HFFc6 (cell line): ENCODE results near the gene SLITRK3. TPM values are rescaled to one million over a fixed set of nuclear protein-coding genes. Genes with fewer than 3 reads are reported as not detected.
A peak's percentile ranks its signal among the peaks of the same experiment; 100 is the strongest.

ENCODE experiments used
- DNase-seq: peaks from one replicate; pipeline ENCODE4 v3.0.0-alpha.2; 2018
- H3K27ac Mint-ChIP-seq: 2 replicates; pipeline ENCODE4 v1.8.0; 2020; ENCODE audit warnings: mild to moderate bottlenecking, mixed read lengths
- H3K27me3 Mint-ChIP-seq: 2 replicates; pipeline ENCODE4 v1.8.0; 2021; ENCODE audit warnings: mild to moderate bottlenecking, moderate library complexity, mixed read lengths; ENCODE audit not compliant: insufficient read depth
- H3K36me3 Mint-ChIP-seq: 2 replicates; pipeline ENCODE4 v1.8.0; 2021; ENCODE audit warnings: low read depth, mixed read lengths
- H3K4me1 Mint-ChIP-seq: 2 replicates; pipeline ENCODE4 v1.8.0; 2020; ENCODE audit warnings: low read depth, mixed read lengths
- H3K4me3 Mint-ChIP-seq: 2 replicates; pipeline ENCODE4 v1.8.0; 2020; ENCODE audit warnings: mild to moderate bottlenecking, moderate library complexity, mixed read lengths
- H3K9me3 Mint-ChIP-seq: 2 replicates; pipeline ENCODE4 v1.8.0; 2020; ENCODE audit warnings: mild to moderate bottlenecking, mixed read lengths
- CTCF ChIP-seq: fragments of 200-600 bp; sonication (generic); IDR thresholded peaks from 2 replicates; pipeline ENCODE4 v1.5.0; 2021; ENCODE audit warnings: antibody characterized with exemption, mild to moderate bottlenecking
- total RNA-seq, 6 experiments: library from RNA; stranded (reverse); fragmentation: NEBNext Ultra II Directional; extraction: Animal tissue kit (Norgen Biotek cat#: 25700); gene quantifications; 2 replicates in 1 of 6; 3 replicates in 5 of 6; pipeline ENCODE4 v1.2.3, GENCODE V29; 2021

The SLITRK3 gene
- total RNA-seq, 6 experiments from 2014 or later = not detected

DNA sequence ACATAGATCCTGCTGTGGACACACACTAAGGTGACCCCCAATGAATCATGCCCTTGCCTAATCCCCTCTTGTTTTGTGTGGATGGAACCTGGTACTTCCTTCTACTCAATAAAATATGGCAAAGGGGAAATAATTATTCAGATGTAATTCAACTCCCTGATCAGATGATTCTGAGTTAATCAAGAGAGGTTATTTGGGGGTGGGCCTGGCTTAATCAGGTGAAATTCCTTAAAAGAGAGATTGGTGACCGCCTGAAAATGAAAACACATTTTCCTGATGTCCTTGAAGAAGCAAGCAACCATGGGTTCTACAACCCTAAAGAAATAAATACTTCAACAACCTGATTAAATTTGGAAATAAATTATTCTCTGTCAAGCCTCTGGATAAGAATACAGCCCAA, 8.3 kb upstream of the SLITRK3 start:
- Mint-ChIP-seq H3K4me3 (no peak overlapping the region), H3K4me1 (peaks cover 7% of the 10 kb centered on the region; the same call in 1 of the 2 replicates), H3K27me3 (no peaks in the 10 kb centered on the region), H3K36me3 (no peaks in the 10 kb centered on the region), H3K27ac (no peak overlapping the region), H3K9me3 (no peaks in the 10 kb centered on the region)
- TF ChIP-seq CTCF = no peak
- DNase-seq = no peak

- no peaks in the 10 kb centered on the region for H3K36me3 Mint-ChIP-seq
- peaks cover 7% of the 10 kb centered on the region; the same call in 1 of the 2 replicates for H3K4me1 Mint-ChIP-seq
- H3K27me3 Mint-ChIP-seq = no peaks in the 10 kb centered on the region
- no peak for DNase-seq
- H3K9me3 Mint-ChIP-seq = no peaks in the 10 kb centered on the region
- H3K27ac Mint-ChIP-seq = no peak overlapping the region
- H3K4me3 Mint-ChIP-seq = no peak overlapping the region
- TF ChIP-seq CTCF = no peak
Observed at GRCh38 chr3:165202995-165203394, 6.8 kb upstream of the SLITRK3 start.

- H3K36me3 Mint-ChIP-seq = no peaks in the 10 kb centered on the region
- H3K27ac Mint-ChIP-seq = no peak overlapping the region
- DNase-seq = no peak
- TF ChIP-seq CTCF = no peak
- peaks cover 7% of the 10 kb centered on the region for H3K4me1 Mint-ChIP-seq
- no peaks in the 10 kb centered on the region for H3K9me3 Mint-ChIP-seq
- H3K27me3 Mint-ChIP-seq = peaks cover 4% of the 10 kb centered on the region; the same call in 1 of the 2 replicates
- no peak overlapping the region for H3K4me3 Mint-ChIP-seq
Observed at GRCh38 chr3:165201964-165202363, 5.8 kb upstream of the SLITRK3 start.

DNA sequence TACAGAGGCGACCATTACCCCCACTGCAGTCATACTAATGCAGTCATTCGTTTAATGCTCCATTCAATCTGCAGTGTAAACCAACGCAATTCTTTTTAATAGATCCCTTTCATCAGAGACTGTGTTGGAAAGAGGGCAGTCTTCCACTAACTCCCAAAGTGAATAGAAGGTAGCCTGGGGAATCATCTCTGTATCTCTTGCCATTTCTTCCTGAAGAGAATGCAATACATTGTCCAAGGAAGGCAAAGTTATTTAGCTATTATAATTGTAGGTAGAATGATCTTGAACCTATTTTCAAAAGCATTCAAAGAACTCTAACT, 1.3 kb upstream of the SLITRK3 start:
- Mint-ChIP-seq H3K36me3 (no peaks in the 10 kb centered on the region), H3K9me3 (no peaks in the 10 kb centered on the region), H3K4me1 (peaks cover 19% of the 10 kb centered on the region; the same call in 1 of the 2 replicates), H3K27me3 (peaks cover 28% of the 10 kb centered on the region), H3K4me3 (no peak overlapping the region), H3K27ac (no peak overlapping the region)
- DNase-seq = no peak
- no peak for TF ChIP-seq CTCF

GRCh38 chr3:165196577-165197480, 645 bp upstream of the SLITRK3 start:
- TF ChIP-seq CTCF = no peak
- Mint-ChIP-seq H3K27me3 (peaks cover 31% of the 10 kb centered on the region), H3K4me1 (peaks cover 19% of the 10 kb centered on the region; the same call in 1 of the 2 replicates), H3K4me3 (peak overlapping the region; percentile 44; the same call in 1 of the 2 replicates), H3K36me3 (no peaks in the 10 kb centered on the region), H3K27ac (no peak overlapping the region), H3K9me3 (no peaks in the 10 kb centered on the region)
- no peak for DNase-seq
